Measurements from ENCODE around the gene C10orf143.

Gene C10orf143

GRCh38 chr10:130041451-130042371 lies 68.9 kb downstream of the C10orf143 start:
- TF ChIP-seq CTCF (IDR thresholded peaks at IDR 0.05): no peak

GRCh38 chr10:130040817-130041330 lies 69.8 kb downstream of the C10orf143 start:
- TF ChIP-seq CTCF (IDR thresholded peaks at IDR 0.05): no peak

GRCh38 chr10:130040351-130040750 lies 70.3 kb downstream of the C10orf143 start:
- TF ChIP-seq CTCF (IDR thresholded peaks at IDR 0.05): no peak

GRCh38 chr10:130039141-130039540 lies 71.5 kb downstream of the C10orf143 start:
- no peak for TF ChIP-seq CTCF (IDR thresholded peaks at IDR 0.05)

GRCh38 chr10:130038611-130039109 lies 72.0 kb downstream of the C10orf143 start:
- TF ChIP-seq CTCF (IDR thresholded peaks at IDR 0.05): no peak

GRCh38 chr10:130038019-130038555 lies 72.5 kb downstream of the C10orf143 start:
- no peak for TF ChIP-seq CTCF (IDR thresholded peaks at IDR 0.05)

- TF ChIP-seq CTCF (IDR thresholded peaks at IDR 0.05): no peak
Observed at GRCh38 chr10:130037169-130037661, 73.4 kb downstream of the C10orf143 start.

Data from LNCAP (cell line).